ENCODE results near the gene CCDC154.

DNA sequence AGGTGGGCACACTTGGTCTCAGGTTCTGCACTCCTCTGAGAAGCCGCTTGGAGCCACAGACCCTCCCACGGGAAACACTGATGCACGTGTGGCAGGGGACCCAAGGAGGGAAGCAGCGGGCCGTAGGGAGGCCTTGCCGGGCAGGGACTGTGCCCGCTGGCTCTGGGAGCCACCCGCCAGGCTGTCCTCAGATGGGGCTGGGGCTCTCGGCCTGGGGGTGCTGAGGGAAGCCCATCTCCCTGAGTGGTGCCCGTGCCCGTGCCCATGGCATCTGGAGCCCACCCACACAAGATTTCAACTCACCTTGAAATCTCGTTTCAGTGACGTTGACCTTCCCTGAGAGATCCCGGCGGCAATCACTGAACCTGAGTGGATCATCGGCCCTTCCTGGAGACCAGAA is 12.6 kb upstream of the CCDC154 start:
- TF ChIP-seq, protein P1, sequence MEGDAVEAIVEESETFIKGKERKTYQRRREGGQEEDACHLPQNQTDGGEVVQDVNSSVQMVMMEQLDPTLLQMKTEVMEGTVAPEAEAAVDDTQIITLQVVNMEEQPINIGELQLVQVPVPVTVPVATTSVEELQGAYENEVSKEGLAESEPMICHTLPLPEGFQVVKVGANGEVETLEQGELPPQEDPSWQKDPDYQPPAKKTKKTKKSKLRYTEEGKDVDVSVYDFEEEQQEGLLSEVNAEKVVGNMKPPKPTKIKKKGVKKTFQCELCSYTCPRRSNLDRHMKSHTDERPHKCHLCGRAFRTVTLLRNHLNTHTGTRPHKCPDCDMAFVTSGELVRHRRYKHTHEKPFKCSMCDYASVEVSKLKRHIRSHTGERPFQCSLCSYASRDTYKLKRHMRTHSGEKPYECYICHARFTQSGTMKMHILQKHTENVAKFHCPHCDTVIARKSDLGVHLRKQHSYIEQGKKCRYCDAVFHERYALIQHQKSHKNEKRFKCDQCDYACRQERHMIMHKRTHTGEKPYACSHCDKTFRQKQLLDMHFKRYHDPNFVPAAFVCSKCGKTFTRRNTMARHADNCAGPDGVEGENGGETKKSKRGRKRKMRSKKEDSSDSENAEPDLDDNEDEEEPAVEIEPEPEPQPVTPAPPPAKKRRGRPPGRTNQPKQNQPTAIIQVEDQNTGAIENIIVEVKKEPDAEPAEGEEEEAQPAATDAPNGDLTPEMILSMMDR (IDR thresholded peaks at IDR 0.05): no peak
- TF ChIP-seq POLR2A (IDR thresholded peaks at IDR 0.05): no peak
- TF ChIP-seq POLR2AphosphoS5 (IDR thresholded peaks at IDR 0.05): no peak
